ENCODE measurements around the gene ZNF581.

The ZNF581 gene

DNA sequence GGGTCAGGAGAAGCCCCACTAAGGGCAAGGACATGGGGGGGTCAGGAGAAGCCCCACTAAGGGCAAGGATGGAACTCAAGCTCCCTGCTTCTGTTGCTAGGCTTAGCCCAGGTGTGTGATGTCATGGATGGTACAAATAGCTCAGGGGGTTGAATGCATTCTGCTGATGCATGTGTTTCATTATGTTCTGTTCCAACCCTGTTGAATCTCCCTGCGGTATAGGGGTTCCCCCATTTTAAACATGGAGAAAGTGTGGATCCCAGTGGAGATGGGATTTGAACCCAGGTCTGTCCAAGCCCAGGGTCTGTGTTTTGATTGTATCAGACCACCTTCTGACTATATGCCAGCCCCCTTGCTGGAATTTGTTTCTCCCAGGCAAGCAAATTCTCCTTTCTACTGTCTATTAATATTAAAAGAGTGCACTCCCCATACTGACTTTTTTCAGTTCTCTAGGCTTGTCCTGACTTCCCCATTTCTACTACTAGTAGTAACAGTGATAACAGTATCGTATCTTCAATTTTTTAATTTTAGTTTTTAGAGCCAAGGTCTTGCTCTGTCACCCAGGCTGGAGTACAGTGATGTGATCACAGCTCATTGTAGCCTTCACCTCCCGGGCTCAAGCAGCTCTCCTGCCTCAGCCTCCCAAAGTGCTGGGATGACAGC is 31.3 kb upstream of the ZNF581 start:
- DNase-seq = no peak

GRCh38 chr19:55613396-55613795 is 30.1 kb upstream of the ZNF581 start:
- DNase-seq = no peak

DNA sequence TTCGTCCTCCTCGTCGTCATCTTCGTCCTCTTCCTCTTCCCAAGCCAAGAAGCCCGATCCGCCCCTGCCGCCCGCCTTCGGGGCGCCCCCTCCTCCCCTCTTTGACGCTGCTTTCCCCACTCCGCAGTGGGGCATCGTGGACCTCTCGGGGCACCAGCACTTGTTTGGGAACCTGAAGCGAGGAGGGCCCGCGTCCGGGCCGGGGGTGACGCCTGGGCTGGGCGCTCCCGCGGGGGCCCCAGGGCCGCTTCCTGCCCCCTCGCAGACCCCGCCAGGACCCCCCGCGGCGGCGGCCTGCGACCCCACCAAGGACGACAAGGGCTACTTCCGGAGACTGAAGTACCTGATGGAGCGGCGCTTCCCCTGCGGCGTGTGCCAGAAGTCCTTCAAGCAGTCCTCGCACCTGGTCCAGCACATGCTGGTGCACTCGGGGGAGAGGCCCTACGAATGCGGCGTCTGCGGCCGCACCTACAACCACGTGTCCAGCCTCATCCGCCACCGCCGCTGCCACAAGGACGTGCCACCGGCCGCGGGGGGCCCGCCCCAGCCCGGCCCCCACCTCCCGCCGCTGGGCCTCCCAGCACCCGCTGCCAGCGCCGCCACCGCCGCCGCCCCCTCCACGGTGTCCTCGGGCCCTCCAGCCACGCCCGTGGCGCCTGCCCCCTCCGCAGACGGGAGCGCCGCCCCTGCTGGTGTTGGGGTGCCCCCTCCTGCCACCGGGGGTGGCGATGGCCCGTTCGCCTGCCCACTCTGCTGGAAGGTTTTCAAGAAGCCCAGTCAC is 29.3 kb upstream of the ZNF581 start:
- DNase-seq = no peak

DNA sequence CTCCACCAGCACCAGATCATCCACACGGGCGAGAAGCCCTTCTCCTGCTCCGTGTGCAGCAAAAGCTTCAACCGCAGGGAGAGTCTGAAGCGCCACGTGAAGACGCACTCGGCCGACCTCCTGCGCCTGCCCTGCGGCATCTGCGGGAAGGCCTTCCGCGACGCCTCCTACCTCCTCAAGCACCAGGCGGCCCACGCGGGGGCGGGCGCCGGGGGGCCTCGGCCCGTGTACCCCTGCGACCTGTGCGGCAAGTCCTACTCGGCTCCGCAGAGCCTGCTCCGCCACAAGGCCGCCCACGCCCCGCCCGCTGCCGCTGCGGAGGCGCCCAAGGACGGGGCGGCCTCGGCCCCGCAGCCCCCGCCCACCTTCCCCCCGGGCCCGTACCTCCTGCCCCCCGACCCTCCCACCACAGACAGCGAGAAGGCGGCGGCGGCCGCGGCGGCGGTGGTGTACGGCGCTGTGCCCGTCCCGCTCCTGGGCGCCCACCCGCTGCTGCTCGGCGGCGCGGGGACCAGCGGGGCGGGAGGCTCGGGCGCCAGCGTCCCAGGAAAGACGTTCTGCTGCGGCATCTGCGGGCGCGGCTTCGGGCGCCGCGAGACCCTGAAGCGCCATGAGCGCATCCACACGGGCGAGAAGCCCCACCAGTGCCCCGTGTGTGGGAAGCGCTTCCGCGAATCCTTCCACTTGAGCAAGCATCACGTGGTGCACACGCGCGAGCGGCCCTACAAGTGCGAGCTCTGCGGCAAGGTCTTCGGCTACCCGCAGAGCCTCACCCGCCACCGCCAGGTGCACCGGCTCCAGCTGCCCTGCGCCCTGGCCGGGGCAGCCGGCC is 28.5 kb upstream of the ZNF581 start:
- no peak for DNase-seq

GRCh38 chr19:55615543-55616394 is 27.7 kb upstream of the ZNF581 start:
- no peak for DNase-seq

GRCh38 chr19:55616395-55616875 is 27.0 kb upstream of the ZNF581 start:
- DNase-seq = no peak

DNA sequence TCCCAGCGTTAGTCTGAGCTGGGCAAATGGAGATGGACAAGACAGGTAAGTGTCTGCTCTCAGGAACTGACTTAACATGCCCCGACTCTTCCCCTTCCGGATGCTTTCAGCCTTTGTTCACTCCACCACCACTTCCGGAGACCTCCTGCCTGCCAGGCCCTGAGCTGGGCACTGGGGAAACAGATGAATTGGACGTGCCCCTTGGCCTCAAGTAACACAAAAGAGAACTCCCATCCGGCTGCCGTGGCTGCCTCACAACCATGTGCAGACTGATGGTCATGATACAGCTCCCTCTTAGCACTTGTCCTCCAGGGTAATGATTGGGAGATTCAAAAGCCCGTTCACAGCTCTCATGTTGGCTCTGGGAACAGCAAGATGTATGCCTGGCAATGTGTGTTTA is 26.0 kb upstream of the ZNF581 start:
- no peak for DNase-seq

GRCh38 chr19:55618426-55618825 is 25.0 kb upstream of the ZNF581 start:
- no peak for DNase-seq

GRCh38 chr19:55619286-55619685 is 24.2 kb upstream of the ZNF581 start:
- no peak for DNase-seq

DNA sequence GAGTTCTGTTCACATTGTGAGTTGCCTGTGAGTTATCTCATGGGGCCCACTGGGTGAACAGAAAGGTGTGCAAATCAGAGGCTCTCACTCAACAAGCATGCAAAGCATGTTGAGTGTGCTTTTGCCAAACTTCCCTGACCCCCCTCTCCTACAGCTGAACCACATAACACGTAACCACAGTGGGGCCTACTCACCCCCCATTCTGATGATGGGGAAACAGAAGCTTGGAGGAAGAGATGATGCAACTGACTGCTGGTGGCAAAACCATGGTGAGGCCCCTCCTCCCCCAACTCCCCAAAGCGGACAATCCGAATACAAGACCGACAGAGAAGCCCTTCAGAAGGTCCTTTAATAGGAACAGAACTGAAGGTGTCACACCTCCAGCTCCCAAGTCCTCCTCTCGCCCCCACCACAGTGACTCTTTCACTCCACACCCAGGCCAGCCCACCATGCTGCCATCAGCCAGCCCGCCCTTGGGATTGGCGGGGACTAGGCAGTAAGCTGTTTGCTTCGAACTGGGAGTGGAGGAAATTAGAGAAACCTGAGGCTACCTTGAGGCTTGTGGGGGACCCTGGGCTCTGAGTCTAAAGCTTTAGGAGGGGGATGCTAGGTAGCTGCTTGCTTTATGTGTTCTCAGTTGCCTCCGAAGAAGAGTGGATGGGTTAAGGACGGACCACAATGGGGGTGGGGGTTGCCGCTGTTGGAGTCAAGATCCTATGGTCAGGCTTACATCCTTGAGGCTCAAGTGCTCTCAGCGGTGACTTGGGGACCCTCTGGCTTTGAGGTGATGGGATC is 22.8 kb upstream of the ZNF581 start:
- DNase-seq = no peak

GRCh38 chr19:55621205-55621672 is 22.2 kb upstream of the ZNF581 start:
- DNase-seq = no peak

DNA sequence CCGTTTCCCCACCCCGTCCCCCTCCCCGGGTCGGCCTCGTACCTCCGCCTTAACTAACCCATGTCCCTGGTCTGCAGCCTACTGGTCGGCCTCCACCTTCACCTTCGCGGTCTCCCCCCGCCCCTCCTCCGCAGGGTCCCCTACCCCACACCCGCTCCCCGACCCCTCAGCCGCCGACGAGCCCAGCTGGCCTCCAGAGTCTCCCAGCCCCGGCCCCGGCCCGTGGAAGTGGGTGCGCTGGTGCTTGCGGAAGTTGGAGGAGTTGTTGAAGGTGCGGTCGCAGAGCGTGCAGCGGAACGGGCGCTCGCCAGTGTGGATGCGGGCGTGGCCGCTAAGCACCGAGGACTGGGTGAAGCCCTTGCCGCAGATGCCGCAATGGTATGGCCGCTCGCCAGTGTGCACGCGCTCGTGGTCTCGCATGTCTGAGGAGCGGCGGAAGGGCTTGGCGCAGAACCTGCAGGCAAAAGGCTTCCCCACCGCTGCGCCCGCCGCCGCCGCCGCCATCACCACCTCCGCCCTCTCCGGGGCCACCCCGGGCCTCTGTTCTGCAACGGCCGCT is 21.7 kb upstream of the ZNF581 start:
- DNase-seq = no peak

GRCh38 chr19:55622242-55622969 is 21.0 kb upstream of the ZNF581 start:
- no peak for DNase-seq

DNA sequence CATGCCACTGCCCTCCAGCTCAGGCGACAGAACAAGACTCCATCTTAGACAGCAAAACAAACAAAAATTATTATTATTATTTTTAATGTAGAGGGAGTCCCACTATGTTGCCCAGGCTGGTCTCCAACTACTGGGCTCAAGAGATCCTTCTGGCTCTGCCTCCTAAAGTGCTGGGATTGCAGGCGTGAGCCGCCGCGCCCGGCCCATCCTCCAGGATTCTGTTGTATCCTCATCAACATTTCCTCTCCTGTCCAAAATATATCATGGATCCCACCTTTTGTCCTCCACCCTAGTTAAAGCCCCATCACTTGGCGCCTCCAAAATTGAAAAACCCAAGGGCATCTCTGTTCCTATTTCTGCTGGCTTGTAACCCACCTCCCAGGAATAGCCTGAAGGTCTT is 20.3 kb upstream of the ZNF581 start:
- no peak for DNase-seq

GRCh38 chr19:55623561-55623960 is 19.9 kb upstream of the ZNF581 start:
- no peak for DNase-seq

- DNase-seq = peak; percentile 88 to 91
Measured at GRCh38 chr19:55624109-55625003, 19.1 kb upstream of the ZNF581 start, which contains the start of gene ZNF784. Gene ZNF784 (minus strand): TSS chr19:55624566. CDS start chr19:55624561, 5 bp downstream.

- no peak for DNase-seq
Measured at GRCh38 chr19:55625004-55625326, 18.5 kb upstream of the ZNF581 start.

DNA sequence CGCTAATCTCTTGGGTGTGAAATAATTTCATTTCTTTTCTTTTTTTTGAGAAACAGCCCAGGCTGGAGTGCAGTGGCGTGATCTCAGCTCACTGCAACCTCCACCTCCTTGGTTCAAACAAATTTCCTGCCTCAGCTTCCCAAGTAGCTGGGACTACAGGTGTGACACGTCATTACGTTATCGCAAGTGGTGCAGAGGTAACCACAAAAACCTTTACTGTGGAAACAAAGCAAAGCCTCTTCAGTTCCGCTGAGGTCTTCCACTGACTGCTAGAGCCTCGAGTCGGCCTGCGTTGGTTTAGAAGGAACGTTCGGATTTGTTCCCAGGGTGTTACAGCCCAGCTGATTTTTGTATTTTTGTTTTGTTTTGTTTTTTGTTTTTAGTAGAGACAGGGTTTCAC is 17.1 kb upstream of the ZNF581 start:
- no peak for DNase-seq

- peak; percentile 65 to 90 for DNase-seq
Measured at GRCh38 chr19:55632463-55632834, 11.0 kb upstream of the ZNF581 start.

Measured in hippocampal formation (tissue), 2 donors.